Measurements from ENCODE around the gene KLHL15.

Gene KLHL15

DNA sequence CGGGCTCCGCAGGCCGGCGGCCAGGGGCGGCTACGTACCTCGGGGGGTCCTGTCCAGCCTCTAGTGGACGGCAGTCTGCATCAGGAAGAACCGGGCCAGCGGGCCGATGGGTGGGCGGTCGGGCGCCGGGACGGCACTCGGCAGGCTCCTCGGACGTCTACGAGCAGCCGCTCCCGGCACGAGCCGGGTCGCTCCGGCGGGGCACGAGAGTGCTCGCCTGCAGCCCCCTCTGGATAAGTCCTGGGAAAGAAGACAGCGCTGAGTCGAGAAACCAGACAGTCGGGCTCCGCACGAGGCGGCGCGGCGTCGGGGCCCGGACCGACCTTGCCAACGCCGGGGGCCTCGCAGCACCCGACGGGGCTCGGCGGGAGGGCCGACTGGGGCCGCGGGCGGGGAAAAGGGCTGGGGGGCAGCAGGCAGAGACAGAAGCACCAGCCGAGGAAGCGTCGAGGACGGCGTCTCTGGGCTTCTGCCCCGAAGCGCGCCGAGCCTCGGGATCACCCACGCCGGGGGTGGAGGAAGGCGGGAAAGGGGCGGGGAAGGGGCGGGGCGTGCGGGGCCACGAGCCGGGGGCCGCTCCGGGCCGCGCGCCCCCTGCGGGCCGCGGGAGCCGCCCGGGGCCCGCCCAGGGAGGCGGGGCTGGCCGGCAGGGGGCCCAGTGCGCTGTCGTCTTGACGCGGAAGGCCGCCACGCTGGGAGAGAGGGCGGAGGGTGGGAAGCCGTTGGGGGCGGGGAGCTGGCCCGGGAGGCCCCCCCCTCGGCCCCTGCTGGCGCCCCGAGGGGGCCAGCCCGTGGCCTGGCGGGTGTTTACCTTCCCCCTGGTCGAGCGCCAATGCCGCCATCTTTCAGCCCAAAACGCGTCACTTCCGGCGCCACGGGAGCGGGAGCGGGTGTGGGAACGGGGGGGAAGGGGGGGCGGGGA, 1.9 kb downstream of the KLHL15 start:
- TF ChIP-seq, protein P1, sequence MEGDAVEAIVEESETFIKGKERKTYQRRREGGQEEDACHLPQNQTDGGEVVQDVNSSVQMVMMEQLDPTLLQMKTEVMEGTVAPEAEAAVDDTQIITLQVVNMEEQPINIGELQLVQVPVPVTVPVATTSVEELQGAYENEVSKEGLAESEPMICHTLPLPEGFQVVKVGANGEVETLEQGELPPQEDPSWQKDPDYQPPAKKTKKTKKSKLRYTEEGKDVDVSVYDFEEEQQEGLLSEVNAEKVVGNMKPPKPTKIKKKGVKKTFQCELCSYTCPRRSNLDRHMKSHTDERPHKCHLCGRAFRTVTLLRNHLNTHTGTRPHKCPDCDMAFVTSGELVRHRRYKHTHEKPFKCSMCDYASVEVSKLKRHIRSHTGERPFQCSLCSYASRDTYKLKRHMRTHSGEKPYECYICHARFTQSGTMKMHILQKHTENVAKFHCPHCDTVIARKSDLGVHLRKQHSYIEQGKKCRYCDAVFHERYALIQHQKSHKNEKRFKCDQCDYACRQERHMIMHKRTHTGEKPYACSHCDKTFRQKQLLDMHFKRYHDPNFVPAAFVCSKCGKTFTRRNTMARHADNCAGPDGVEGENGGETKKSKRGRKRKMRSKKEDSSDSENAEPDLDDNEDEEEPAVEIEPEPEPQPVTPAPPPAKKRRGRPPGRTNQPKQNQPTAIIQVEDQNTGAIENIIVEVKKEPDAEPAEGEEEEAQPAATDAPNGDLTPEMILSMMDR (IDR thresholded peaks at IDR 0.05; ENCODE audit: low read depth, low read length, missing control alignments), result no peak
- peak; percentile 40 for DNase-seq (ENCODE audit: extremely low read depth, low read depth)
- peak overlapping the region; percentile 66 for H3K4me3 ChIP-seq (replicated peaks; ENCODE audit: low read depth, low read length)

DNA sequence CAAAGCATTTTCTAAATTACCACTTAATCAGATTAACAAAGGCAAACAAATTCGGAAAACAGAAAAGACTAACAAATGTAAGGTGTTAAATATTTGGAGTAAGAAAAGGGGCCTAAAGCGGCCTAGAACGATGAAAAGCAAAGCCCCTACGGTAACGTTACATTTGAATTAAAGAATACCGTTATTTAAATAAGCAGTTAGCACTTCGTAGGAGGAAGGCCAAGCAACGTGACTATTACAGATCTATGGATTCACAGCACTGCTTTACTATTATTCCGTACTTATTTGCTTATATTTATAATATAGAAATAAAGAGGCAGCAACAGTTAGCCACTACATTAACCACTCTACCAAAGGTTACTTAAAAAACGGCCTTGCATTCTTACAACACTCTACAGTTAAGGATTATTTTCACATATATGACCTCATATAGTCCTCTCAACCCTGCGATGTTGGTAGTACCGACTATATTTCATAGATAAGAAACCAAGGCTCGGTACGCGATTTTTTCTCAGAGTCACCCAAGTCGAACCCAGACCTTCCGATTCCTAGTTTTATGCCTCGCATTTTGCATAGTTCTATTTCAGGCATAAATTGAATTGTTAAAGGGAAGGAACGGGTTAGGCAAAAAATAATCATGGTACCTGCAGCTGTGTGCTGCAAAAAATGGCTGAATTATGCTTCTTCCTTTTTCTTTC, 2.9 kb downstream of the KLHL15 start:
- no peak for DNase-seq (ENCODE audit: extremely low read depth, low read depth)
- H3K4me3 ChIP-seq (replicated peaks; ENCODE audit: low read depth, low read length), result peak overlapping the region; percentile 66
- TF ChIP-seq, protein P1 (IDR thresholded peaks at IDR 0.05; ENCODE audit: low read depth, low read length, missing control alignments), result no peak

DNA sequence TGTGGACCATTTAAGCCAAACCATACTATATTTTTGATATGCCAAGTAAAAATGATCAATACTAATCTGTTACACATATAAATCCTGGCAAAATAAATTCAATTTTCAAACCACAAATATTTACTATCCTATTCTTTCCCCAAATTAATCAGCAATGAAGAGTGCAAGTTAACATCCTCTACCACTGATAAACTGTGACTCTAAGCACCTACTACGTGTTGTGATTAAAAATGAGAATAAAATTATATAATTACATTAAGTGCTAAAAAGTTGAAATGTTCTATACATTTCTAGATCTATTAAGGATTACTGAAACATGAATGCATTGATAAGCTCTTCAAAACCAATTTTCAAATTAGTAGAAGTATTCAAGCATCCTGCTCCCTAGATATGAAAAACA, 3.4 kb downstream of the KLHL15 start:
- TF ChIP-seq, protein P1 (IDR thresholded peaks at IDR 0.05; ENCODE audit: low read depth, low read length, missing control alignments), result no peak
- DNase-seq (ENCODE audit: extremely low read depth, low read depth), result no peak
- H3K4me3 ChIP-seq (replicated peaks; ENCODE audit: low read depth, low read length), result peak overlapping the region; percentile 66

DNA sequence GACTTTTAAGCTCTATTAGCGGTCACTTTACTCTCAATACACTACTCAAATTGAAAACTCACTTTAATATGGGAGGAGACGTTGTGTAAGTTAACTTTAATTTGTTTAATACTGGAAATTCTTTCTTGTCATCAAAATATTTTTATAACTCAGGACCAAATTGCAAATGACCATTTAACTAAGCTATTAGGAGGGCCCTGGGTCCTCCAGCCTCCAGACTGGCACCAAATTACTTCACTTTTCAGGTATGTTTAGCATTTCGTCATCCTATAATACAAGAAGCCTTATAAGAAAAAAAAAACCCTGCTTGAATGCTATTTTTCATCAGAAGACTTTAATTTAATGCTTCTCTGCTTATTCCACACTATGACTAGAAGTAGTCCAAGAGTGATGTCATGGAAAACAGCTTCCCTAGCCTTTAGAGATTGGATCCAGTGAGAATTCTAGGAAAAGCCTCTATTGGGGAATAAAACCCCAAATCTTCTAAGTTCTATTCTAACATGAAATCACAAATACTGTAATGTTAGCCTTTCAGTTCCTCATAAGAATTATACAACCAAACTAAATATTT, 6.6 kb downstream of the KLHL15 start:
- H3K4me3 ChIP-seq (replicated peaks; ENCODE audit: low read depth, low read length), result no peak overlapping the region
- TF ChIP-seq, protein P1 (IDR thresholded peaks at IDR 0.05; ENCODE audit: low read depth, low read length, missing control alignments), result no peak
- DNase-seq (ENCODE audit: extremely low read depth, low read depth), result no peak

DNA sequence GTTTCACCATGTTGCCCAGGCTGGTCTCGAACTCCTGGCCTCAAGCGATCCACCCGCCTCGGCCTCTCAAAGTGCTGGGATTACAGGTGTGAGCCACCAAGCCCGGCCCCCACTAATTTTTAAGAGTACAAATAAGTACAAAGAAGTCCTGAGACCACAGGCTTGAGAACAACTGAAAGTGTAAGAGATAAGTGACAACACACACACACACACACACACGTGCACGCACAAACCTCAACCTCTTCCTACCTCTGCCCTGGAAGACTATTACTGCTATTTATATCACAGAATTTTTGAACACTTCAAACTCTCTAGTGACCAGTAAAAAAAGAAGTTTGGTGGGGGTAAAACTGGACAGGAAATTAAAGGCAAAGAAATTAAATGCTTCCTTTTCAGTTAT, 7.5 kb downstream of the KLHL15 start:
- DNase-seq (ENCODE audit: extremely low read depth, low read depth), result no peak
- TF ChIP-seq, protein P1 (IDR thresholded peaks at IDR 0.05; ENCODE audit: low read depth, low read length, missing control alignments), result no peak
- no peak overlapping the region for H3K4me3 ChIP-seq (replicated peaks; ENCODE audit: low read depth, low read length)

DNA sequence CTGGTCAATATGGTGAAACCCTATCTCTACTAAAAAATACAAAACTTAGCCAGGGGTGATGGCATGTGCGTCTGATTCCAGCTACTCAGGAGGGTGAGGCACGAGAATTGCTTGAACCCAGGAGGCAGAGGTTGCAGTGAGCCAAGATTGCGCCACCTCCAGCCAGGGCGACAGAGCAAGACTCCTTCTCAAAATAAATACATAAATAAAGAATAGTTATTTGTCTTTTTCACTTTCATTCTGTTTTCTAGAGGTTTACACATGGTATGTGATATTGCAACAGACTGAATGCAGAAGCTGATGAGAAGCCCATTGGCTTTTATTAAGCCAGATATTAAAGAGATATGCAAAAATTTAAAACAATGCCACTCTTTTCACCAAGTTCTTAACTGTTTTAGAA, 8.2 kb downstream of the KLHL15 start:
- no peak for DNase-seq (ENCODE audit: extremely low read depth, low read depth)
- H3K4me3 ChIP-seq (replicated peaks; ENCODE audit: low read depth, low read length), result no peak overlapping the region
- TF ChIP-seq, protein P1 (IDR thresholded peaks at IDR 0.05; ENCODE audit: low read depth, low read length, missing control alignments), result no peak
